NB4 (cell line): ENCODE data around the gene DLG3.

Experiments
- DNase-seq: peaks from one replicate; pipeline ENCODE4 v3.0.0; 2010; ENCODE audit warnings: low read depth
- H3K4me3 ChIP-seq: one replicate; pipeline ENCODE4 v1.5.1; 2011; ENCODE audit warnings: mild to moderate bottlenecking, low read depth, low read length, moderate library complexity
- MYC ChIP-seq: IDR thresholded peaks from 2 replicates; pipeline ENCODE4 v1.6.1; 2011; ENCODE audit warnings: low read depth, low read length
- POLR2A ChIP-seq: IDR thresholded peaks from 2 replicates; pipeline ENCODE4 v1.6.1; 2011; ENCODE audit warnings: mild to moderate bottlenecking; ENCODE audit not compliant: insufficient read length; ENCODE audit errors: extremely low read depth
- TF ChIP-seq, protein P1 (sequence below): IDR thresholded peaks from 2 replicates; pipeline ENCODE4 v1.6.1; 2011; ENCODE audit warnings: low read depth, low read length
- TF ChIP-seq, protein P2 (sequence below): IDR thresholded peaks from one replicate; pipeline ENCODE4 v1.5.1; 2012; ENCODE audit warnings: low read depth, low read length

DLG3 gene

DNA sequence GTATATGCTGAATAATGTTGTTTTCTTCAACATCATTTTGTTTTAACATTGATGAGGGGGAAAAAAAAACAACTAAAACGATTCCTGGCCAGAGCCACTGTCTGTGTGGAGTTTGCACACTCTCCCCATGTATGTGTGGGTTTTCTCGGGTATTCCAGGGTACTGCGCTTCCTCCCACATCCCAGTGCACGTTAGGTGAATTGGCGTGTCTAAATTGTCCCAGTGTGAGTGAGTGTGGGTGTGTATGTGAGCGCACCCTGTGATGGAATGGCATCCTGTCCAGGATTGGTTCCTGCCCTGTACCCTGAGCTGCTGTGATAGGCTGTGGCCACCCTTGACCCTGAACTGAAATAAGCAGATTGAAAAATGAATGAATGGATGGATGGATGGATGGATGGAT, 2.4 kb upstream of the DLG3 start:
- no peak for TF ChIP-seq MYC
- TF ChIP-seq, protein P1, sequence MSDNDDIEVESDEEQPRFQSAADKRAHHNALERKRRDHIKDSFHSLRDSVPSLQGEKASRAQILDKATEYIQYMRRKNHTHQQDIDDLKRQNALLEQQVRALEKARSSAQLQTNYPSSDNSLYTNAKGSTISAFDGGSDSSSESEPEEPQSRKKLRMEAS, result no peak
- TF ChIP-seq, protein P2, sequence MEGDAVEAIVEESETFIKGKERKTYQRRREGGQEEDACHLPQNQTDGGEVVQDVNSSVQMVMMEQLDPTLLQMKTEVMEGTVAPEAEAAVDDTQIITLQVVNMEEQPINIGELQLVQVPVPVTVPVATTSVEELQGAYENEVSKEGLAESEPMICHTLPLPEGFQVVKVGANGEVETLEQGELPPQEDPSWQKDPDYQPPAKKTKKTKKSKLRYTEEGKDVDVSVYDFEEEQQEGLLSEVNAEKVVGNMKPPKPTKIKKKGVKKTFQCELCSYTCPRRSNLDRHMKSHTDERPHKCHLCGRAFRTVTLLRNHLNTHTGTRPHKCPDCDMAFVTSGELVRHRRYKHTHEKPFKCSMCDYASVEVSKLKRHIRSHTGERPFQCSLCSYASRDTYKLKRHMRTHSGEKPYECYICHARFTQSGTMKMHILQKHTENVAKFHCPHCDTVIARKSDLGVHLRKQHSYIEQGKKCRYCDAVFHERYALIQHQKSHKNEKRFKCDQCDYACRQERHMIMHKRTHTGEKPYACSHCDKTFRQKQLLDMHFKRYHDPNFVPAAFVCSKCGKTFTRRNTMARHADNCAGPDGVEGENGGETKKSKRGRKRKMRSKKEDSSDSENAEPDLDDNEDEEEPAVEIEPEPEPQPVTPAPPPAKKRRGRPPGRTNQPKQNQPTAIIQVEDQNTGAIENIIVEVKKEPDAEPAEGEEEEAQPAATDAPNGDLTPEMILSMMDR, result no peak
- TF ChIP-seq POLR2A, result no peak
- H3K4me3 ChIP-seq, result no peak overlapping the region
- no peak for DNase-seq

DNA sequence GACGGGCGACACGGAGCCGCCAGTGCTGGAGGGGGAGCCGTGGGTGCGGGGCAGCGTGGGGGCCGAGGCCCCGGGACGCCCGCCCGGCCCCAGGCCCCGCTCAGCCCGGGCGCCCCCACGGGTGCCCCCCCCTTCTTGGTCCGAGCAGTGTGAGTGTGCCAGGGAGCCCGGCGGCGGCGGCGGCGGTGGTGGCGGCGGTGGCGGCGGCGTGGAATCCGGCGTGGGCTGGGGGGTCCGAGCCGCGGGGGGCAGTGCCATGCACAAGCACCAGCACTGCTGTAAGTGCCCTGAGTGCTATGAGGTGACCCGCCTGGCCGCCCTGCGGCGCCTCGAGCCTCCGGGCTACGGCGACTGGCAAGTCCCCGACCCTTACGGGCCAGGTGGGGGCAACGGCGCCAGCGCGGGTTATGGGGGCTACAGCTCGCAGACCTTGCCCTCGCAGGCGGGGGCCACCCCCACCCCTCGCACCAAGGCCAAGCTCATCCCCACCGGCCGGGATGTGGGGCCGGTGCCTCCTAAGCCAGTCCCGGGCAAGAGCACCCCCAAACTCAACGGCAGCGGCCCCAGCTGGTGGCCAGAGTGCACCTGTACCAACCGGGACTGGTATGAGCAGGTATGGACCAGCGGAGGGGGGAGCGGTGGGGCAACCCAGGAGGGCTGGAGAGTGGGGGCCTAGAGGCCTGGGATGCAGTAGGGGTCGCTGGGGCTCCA, 466 bp downstream of the DLG3 start:
- TF ChIP-seq MYC (no peak), POLR2A (no peak)
- TF ChIP-seq, protein P1, result no peak
- TF ChIP-seq, protein P2, result no peak
- H3K4me3 ChIP-seq, result no peak overlapping the region
- DNase-seq, result no peak

DNA sequence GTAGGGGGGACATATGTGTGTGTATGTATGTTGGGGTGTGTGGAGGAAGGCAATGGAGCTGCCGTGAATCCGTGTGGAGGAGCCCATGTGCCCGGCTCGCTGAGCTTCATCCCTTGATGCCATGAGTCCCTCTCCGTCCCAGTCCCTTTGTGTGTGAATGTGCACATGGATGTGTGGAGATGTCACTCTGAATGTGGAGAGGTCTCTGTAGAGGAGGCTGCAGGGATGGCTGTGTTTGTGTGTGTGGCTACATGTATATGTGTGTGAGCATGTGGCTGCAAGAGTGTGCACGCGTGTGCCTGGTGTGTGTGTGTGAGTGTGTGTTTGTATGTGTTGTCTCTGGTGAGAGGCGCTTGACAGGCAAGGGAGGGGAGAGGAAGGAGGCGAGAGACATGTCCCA, 1.3 kb downstream of the DLG3 start:
- no peak overlapping the region for H3K4me3 ChIP-seq
- TF ChIP-seq, protein P2, result no peak
- no peak for TF ChIP-seq MYC
- TF ChIP-seq, protein P1, result no peak
- TF ChIP-seq POLR2A, result no peak

DNA sequence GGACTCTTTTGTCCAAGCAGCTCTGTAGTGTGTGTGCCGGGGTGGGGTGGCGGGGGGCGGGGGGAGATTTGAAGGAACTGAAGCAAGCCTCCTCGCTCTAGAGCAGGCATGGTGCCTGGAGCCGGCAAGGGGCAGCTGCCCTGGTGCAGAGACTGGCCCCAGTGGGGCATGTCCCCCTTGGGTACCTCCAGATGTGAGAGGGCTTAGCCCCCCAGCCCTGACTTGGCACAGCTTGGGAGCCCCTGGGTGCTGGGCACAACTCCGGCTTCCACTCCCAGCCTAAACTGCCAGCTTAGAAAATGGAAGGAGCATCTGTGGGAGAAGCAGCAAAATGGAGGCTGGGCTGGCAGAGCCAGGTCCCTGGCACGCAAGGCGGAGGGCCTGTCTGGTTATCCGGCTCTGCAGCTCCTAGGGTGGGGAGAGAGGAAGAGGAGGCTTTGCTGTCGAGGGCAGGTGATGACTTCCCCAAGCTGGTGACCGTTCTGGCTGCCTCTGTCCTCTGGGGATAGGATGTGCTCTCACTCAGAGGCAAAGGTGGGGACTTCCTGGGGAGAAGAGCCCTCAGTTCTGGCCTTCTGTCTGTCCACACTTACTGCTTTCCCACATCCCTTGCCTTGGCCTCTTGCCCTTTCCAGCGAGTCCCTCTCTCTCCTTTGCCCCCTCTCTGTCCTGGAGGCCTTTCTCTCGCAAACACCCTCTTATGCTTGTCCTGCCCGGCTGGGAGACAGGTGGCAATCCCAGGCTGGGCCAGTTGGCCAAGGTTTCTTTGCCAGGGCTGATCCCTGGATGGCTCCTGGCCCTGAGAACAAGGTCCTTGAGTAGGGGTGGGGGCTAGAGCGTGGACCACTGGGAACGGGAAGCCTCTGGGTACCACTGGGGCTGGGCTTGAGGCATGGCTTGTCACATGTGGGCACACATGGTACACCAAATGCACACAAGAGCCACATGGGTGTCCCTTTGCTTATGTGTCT, 2.0 kb downstream of the DLG3 start:
- TF ChIP-seq, protein P2, result no peak
- TF ChIP-seq POLR2A (no peak), MYC (no peak)
- TF ChIP-seq, protein P1, result no peak
- H3K4me3 ChIP-seq, result no peak overlapping the region
- no peak for DNase-seq

More for the DNA sequence above, 1.3 kb downstream of the DLG3 start:
- DNase-seq, result no peak

DNA sequence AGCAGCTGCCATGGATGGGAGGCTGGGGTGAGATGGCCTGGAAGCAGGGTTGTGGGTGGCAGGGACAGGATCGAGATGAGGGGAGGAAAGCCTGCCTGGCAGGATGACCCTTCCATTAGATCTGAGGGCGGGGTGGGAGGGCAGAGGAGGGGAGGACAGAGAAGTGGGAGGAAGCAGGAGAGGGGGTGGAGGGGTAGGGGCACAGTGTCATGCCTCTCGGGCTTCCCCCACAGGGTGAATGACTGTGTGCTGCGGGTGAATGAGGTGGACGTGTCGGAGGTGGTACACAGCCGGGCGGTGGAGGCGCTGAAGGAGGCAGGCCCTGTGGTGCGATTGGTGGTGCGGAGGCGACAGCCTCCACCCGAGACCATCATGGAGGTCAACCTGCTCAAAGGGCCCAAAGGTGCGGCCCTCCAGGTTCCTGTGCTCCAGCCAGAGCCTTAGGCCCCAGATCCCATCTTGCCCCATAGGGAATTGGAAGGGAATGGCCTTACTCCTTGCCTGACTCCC, 4.9 kb downstream of the DLG3 start:
- no peak for TF ChIP-seq MYC
- TF ChIP-seq, protein P2, result no peak
- TF ChIP-seq POLR2A, result no peak
- TF ChIP-seq, protein P1, result no peak
- no peak for DNase-seq
- no peak overlapping the region for H3K4me3 ChIP-seq
